ENCODE measurements around the gene PCGF1.

DNA sequence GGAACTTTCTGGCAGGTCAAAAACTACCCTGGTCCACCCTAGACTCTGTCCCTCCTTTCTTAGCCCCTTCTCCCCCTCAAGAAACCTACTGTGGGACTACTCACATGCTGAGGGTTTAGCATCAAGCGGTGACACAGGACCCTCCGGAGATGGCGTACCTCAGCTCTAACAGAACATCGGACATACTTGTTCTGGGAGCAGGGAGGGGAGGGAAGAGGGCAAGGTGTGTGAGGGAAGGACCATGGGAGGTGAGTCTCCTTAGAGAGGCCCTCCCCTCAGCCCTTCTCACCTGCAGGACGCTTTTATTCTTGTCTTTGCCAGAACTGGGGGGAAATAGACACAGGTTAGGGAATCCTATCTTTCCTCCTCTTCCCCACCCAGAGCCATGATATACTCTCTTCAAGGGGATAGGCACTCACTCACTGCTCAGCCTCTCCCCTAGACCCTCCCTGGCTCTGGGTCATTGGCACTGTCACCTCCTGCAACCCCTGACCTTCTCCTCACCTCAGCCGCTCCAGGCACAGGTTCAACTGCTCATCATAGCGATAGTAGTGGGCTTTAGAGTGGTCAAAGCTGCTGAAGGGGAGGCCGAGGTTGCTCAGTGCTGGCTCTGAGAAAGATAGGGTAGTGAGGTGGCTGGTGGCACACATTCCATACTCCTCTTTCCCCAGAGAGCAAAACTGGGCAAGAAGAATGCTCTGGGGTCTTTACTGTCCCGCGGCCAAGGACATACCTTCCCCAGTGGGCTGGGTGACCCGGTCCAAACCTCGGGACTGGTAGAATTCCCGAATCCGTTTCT lies 1.8 kb downstream of the PCGF1 start:
- TF ChIP-seq POLR2AphosphoS5 (IDR thresholded peaks at IDR 0.05; ENCODE audit: low read depth, low read length) (no peak), POLR2A (IDR thresholded peaks at IDR 0.05; ENCODE audit: low read depth, low read length) (no peak)
